ENCODE measurements around the gene OBSL1.

The OBSL1 gene

GRCh38 chr2:219511547-219512325 lies 59.6 kb downstream of the OBSL1 start:
- no peak for TF ChIP-seq CTCF (conservative IDR thresholded peaks at IDR 0.05; ENCODE audit: low read length)
- no peak overlapping the region for H3K4me3 ChIP-seq (ENCODE audit: low read length)
- no peak for DNase-seq (ENCODE audit: low read depth)

GRCh38 chr2:219510512-219511135 lies 60.7 kb downstream of the OBSL1 start:
- TF ChIP-seq CTCF (conservative IDR thresholded peaks at IDR 0.05; ENCODE audit: low read length), result no peak
- no peak for DNase-seq (ENCODE audit: low read depth)
- H3K4me3 ChIP-seq (ENCODE audit: low read length), result no peak overlapping the region

- peak; percentile 33 for DNase-seq (ENCODE audit: low read depth)
- peak; percentile 75 for TF ChIP-seq CTCF (conservative IDR thresholded peaks at IDR 0.05; ENCODE audit: low read length)
- peak overlapping the region; percentile 5; the same call in 1 of the 2 replicates for H3K4me3 ChIP-seq (ENCODE audit: low read length)
Measured at GRCh38 chr2:219509780-219510511, 61.4 kb downstream of the OBSL1 start.

DNA sequence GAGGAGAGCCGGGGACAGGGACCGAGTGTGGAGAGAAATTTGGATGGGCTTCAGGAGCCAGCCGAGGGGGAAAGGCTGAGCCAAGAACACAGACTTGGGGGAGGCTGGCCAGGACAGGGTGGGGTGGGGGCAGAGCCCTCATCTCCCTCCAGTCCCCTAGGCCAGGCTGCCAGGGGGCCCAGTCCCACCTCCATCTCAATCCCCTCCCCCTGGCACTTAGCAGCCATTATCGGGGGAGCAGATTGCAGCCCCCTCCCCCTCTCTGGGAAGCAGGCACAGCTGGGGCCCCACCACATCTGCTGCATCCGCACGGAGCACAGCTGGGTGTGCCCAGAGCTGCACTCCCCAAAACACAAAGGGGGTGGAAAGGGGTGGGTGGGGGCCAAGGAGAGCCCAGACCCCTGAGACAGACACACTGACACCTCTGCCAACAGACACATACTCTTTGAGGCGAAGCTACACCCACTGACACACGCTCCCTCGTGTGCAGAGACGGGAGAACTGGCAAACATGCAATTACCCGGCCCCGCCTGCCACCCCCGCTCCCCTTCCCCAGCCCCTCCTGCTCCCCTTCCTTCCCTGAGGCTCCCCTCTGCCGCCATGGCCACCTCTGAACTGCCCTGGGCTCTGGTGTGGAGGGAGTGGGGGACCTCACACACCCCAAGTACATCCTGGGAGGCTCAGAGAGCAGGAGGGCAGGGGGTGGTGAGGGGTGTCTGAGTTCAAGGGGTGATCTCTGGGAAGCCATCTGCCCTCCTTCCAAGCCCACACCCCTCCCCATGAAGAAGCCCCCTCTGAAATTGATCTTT lies 62.2 kb downstream of the OBSL1 start:
- H3K4me3 ChIP-seq (ENCODE audit: low read length), result no peak overlapping the region
- no peak for TF ChIP-seq CTCF (conservative IDR thresholded peaks at IDR 0.05; ENCODE audit: low read length)
- no peak for DNase-seq (ENCODE audit: low read depth)

GRCh38 chr2:219508444-219508734 lies 63.0 kb downstream of the OBSL1 start:
- no peak for TF ChIP-seq CTCF (conservative IDR thresholded peaks at IDR 0.05; ENCODE audit: low read length)
- DNase-seq (ENCODE audit: low read depth), result no peak
- no peak overlapping the region for H3K4me3 ChIP-seq (ENCODE audit: low read length)

DNA sequence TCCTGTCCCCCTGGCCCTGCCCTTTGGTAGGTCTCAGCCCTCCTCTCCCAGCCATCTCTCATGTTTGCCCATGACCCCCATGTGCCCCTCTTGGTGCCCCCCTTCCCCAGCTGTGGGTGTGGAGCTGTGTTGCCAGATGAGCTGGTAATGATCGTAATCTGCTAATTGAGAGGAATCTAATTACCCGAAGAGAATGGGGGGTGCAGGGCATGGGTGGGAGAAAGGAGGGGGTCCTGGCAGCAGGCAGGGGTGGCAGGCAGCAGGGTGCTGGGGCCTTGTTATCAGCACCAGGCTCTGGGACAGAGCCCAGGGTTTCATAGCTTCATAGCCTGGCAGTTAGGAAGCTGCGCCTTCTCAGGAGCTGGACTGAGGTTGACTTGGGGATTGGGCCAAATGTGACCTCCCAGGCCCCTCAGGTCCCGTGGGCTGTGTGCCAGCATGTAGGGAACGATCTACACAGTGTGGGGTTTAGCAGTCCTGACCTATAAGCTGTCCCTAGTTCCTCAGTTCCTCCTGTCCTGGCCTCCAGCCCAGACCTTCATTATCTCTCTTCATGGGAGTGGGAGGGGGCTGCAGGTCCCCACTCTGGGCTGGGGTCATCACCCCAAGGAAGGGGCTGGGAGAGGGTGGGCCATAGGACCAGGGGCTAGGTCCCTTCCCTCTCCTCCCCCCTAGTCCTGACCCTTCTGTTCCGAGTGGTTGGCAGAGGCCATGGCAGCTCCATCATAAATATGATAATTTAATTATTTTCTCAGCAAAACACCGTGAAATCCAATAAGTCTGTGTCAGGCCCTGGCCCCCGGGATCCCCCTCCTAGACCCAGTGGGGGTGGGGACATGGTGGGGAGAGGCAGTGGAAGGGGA lies 63.5 kb downstream of the OBSL1 start:
- no peak overlapping the region for H3K4me3 ChIP-seq (ENCODE audit: low read length)
- TF ChIP-seq CTCF (conservative IDR thresholded peaks at IDR 0.05; ENCODE audit: low read length), result no peak
- no peak for DNase-seq (ENCODE audit: low read depth)

All from AG10803 (cell line).